GM18502 (cell line): Measurements from ENCODE around the gene MTA2.
A peak's percentile ranks its signal among the peaks of the same experiment; 100 is the strongest.
"Not testable (repeated sequence)": the region's sequence is repeated elsewhere in the genome, so short reads cannot be mapped to it uniquely, and the experiment has no call there.

Source experiments
- ATAC-seq: cut with Tn5 transposase; IDR thresholded peaks from one replicate; pipeline ENCODE4 v1.9.1; 2021; ENCODE audit warnings: mild to moderate bottlenecking; ENCODE audit not compliant: unreplicated experiment, poor library complexity

MTA2 gene

DNA sequence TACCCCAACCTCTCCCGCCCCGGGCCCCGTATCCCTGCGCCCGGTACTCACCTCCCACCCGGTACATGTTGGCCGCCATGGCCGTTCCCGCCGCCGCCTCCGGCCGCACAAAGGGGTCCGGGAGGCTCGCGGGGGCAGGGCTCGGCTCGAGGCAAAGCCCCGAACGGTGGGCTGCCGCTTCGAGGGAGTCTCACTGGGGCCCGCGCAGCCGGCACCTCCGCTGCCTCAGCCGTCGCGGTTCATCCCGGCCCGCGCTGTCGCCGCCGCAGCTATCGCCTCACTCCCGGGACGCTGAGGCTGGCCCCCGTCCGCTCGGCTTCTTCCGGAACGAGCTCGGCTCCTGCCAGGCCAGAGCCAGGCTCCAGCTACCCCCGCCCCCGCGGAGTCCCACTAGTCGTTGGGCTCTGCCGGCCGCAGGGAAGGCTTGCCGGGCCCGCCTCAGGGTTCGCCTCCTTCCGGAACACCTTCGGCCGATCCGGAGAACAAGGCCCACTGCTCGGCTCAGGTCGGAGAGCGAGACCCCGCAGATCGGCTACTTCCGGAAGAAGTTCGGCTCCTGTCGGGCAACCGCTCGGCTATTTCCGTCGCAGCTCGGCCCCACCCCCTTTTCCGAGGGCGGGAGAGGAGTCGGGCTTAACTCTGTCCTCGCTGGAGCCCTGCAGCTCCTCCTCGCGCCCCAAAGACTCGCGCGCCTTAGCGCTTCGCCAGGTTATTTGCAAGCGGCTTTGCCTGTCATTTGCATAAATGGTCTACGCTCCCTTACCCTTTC lies at the start of gene MTA2:
TSS of gene MTA2 (minus strand) at position 494 of the 769 bp plus-strand sequence. CDS start at position 79, 415 bp downstream.
- ATAC-seq, result peak; percentile 77

DNA sequence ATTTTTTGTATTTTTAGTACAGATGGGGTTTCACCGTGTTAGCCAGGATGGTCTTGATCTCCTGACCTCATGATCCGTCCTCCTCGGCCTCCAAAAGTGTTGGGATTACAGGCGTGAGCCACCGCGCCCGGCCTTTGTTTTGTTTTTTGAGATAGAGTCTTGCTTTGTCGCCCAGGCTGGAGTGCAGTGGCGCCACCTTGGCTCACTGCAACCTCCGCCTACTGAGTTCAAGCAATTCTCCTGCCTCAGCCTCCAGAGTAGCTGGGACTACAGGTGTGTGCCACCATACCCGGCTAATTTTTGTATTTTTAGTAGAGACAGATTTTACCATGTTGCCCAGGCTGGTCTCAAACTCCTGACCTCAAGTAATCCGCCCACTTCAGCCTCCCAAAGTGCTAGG lies 48.6 kb upstream of the MTA2 start:
- not testable (repeated sequence) for ATAC-seq

DNA sequence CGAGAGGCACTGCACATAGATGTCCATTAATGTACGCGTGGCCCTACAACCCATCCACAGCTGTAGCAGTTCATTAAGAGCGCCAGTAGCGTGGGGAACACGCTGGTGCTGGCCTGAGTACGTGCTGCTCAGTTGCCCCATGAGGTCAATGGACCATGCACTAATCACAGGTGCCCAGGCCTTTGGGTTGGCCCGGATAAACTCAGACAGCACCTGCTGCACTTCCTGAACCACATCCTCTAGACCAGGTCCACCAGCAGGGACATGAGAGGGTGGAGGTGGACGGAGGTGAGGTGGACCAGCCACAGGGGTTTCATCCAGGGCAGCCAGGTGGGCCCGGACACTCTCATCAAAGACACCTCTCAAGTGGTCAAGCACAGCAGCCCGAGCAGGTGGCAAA lies 47.8 kb upstream of the MTA2 start:
- no peak for ATAC-seq

DNA sequence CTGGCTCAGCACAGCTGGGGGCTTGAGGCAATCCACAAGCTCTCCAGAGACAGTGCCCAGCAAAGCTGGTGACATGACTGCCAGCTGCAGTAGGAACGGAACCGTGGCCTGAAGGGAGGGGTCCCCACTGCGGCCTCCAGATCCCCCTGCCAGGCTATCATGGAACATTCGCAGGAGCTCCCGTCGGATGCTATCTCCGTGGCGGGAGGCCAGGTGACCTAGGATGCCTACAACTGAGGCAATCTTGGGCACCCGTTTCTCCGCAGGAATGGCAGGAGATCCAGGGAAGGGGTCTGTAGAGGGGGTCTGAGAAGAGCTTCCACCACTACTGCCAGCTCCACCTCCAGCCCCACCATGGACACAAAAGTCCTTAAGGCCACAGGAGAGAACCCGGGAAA lies 47.3 kb upstream of the MTA2 start:
- ATAC-seq, result no peak

DNA sequence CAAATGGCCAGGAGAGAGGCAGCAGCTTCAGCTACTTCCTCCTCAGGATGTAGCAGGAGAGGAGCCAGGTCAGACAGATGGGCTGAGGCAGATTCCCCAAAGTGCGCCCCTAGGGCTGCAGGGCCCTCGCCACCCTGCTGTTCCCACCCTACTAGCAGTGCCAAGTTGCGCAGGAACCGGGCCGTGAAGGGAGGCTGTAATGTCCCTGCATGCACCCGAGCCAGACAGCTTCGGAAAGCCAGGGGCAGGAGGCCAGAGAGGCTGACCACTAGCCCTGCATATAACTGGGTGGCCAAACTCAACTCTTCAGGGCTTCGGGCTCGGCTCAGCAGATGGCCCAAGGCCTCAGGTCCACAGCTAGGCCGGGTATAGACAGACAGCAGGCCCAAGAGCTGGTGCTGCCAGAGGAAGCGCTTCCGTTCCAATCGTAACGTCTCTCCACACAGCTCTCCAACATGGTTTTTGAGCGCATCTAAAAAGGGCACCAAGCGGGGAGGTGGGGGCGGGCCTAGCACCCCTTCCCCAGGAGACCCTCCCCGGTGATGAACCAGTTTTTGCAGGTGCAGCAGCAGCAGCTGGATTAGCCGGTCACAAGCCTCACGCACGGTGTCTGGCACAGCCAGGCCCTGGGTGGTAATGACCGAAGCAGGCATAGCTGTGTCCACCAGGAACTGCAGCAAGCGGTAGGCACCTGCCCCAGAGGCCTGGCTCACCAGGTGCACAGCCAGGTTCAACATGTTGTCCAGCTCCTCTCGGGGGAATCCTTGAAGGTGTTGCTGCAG lies 46.7 kb upstream of the MTA2 start:
- ATAC-seq, result no peak

DNA sequence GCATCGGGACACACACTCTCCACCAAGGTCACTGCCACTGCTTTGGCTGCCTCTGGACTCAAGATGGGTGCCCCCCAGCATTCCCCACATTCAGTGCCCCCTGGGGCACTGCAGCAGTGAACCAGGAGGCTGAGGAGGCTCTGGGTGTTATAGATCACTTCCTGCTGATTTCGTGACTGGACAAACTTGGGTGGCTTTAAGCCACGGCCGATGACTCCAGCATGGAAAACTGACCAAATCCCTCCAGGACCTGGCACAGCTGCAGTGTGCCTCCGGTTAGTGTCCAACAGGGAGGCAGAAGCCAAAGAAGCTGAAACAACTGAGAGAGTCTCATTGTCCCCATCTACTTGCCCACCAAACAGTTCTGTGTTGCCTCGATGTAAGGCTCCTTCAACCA lies 45.9 kb upstream of the MTA2 start:
- ATAC-seq, result no peak

DNA sequence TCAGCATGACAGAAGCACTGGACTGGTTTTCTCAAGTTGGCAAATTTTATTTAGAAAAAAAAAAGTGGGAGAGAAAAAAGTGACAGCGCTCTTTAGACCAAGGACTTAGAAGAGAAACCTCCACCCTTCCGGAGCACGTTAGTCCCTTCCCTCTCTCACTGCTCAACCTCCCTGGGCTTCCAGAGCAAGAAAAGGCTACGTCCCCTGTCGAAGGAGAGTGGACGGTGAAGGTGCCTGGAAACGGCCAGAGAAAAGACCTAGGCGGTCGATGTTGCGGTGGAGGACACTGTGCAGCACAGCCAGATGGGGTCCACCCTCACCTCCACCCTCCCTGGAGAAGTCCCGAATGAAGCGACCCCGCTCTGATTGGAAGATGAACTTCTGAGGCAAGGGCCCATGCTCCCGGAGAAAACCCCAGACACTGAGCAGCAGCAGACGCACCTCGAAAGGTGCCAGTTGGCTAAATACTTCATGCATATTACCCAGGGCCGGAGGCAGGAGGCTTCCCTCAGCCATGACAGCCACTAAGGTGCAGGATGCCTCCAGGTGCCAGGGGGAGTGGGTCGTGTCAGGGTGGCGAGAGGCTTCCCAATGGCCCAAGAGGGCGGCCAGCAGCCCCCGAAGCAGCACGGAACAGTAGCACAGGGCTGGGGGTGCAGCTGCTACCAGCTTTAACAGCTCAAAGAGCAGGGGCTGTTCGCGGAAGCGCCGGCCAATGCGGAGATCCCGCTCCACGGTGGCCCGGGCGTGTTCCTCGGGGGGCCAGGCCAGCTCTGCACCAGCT lies 45.4 kb upstream of the MTA2 start:
- ATAC-seq, result peak; percentile 1

DNA sequence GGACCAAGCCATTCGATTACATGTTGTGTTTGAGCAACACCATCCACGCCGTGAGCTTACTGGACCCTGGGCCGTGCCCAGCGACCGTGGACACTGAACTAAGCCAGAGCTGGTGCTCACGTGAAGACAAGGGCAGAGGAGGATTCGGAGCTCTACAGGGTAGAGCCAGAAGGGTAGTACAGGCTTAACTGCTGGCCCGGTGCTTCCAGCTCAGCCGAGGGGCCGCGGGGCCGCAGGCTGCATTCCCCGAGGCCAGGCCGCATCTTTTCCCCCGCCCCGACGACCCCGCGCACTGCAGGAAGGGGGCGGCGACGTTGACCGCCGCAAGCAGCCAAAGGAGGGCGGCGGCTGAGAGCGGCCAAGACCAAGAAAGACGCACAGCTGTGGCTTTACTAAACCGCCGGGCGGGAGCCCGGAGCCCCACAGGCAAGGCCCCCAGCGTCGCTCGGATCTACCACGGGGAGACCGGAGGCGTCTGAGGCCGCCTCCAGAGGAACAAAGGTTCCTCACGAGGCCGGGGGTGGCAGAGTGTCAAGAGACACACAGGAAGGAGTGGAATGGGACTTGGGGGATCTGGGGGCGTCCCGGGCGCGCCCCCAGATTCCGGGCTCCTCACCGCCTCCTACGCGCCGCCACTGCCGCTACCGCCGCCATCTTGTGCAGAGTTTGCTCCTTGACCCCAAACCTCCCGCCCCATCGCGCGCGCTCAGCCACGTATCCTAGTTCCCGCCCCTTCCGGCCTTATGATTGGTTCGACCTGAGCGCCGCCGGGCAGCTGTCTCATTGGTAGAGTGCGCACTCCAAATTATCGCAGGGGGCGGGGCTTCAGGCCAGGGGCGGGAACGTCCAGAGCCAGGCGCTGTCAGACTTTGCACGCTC lies 44.5 kb upstream of the MTA2 start, which contains the start of gene GANAB:
TSS of gene GANAB (minus strand) at position 668 of the 879 bp plus-strand sequence. CDS start at position 654, 14 bp downstream.
- peak; percentile 90 for ATAC-seq

DNA sequence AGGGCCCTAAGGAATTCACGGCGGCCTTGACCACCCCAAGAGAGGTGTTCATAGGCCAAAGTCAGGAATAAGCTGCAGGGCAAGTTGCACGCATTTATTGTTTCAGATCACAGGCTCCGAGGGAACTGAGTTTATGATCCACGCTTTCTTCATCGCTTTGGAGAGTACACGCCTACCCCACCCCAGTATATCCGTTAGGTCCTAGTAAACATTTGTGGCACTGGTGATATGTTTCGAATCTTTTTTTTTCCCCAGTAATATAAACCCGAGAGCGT lies 43.9 kb upstream of the MTA2 start:
- ATAC-seq, result no peak

DNA sequence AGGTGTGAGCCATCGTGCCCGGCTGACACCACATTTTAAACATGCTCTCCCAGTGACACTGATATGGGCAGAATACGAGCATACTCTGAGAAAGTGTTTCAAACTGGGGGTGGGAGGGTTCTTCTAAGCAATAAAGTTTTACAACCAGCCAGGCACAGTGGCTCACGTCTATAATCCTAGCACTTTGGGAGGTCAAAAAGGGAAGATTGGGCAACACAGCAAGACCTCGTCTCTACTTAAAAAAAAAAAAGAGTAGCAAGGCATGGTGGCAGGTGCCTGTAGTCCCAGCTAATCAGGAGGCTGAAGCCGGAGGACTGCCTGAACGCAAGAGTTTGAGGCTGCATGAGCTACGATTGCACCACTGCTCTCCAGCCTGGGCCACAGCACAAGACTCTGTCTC lies 42.6 kb upstream of the MTA2 start:
- ATAC-seq, result no peak

DNA sequence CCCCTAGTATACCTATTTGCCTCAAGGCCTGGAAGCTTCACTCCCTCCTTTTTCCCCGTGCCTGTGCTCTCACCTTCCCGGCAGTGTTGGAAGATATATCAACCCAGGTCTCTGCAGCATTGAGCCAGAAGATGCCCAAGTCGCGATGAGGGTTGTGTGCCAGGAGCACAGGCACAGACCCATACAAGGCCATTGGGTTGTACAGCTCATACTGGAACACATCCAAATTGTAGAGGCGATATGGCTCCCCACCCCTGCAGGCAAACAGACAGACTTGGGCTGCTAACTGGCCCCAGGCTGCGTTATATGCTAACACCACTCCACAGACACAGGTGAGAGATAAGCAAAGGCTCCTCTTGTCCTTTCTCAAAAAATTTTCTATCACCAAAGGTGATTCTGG lies 30.8 kb upstream of the MTA2 start:
- ATAC-seq, result no peak

DNA sequence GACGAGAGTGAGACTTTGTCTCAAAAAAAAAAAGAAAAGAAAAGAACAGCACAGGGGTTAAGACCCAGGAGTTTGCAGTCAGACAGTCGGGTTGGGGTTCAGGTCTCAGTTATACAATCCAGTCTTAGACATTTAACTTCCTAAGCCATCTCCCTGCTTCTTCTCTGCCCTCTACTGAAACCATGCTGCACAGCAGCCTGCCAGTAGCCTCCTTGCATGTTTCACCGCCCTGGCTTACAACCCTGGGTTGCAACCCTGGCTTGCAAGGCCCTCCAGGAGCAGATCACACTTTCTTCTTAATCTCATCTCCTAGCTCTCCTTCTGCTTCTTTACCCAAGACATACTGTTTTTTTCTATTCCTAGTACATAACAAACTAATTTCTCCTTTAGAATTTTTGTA lies 26.0 kb upstream of the MTA2 start:
- ATAC-seq, result no peak

DNA sequence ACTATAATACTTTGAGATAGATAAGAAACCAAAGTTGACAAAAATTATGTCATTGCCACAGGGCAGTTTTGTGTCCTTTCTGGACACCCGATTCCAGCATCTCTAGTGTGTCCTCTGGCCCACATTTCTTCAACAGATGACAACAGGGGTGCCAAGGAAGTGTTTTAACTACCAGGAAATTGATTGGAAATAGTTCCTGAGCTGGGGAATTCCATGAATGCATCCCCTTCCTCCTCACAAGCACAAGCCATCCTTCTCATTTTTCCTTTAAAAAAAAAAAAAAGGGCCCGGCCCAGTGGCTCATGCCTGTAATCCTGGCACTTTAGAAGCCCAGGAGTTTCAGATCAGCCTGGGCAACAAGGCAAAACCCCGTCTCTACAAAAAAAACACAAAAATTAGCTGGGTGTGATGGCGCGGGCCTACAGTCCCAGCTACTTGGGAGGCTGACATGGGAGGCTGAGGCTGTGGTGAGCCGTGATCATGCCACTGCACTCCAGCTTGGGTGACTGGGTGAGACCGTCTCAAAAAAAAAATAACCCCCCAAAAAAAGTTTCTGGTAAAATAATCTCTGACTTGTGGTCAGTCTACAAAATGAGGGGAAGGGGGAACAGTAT lies 20.9 kb upstream of the MTA2 start:
- ATAC-seq, result no peak

DNA sequence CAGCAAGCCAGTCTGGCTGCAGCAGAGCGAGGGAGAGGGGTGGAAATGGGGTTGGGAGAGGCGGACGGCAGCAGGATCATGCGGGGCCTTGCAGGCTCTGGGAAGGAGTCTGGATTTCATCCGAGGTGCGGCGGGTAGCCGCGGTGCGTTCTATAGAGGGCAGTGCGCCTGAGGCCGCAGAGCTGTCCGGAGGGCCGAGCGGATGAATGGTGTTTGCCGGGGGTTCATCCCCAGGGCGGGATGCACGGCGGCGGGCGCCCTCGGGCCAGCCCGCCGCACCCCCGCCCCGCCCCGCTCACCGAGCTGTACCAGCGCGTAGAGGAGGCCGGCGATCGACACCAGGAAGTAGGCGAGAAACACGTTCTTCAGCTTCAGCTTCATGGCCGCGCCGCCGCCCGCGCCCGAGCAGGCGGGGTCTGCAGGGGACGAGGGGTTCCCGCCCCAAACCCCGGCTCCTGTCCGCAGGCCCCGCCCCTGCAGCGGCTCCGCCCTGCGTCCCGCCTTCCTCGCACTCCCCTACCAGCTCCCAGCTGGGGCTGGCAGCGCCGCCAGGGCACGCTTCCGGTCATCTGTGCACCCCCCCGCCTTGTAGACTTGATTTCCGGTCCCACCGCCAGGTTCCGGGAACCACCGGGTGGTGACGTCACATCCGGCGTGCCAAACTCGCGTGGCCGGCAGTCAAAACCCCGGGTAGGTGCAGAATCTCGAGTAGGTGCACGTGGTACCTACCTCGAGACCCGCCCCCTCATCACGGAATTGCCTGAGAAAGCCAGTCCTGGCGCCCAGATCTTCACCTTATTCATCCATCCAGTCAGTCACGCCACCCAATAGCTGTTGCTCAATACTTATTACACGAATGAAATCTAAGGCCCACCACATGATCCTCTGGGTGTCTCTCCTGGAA lies 20.2 kb upstream of the MTA2 start, which contains the start of gene B3GAT3:
TSS of gene B3GAT3 (minus strand) at position 420 of the 904 bp plus-strand sequence. CDS start at position 381, 39 bp downstream.
- ATAC-seq, result peak; percentile 94

DNA sequence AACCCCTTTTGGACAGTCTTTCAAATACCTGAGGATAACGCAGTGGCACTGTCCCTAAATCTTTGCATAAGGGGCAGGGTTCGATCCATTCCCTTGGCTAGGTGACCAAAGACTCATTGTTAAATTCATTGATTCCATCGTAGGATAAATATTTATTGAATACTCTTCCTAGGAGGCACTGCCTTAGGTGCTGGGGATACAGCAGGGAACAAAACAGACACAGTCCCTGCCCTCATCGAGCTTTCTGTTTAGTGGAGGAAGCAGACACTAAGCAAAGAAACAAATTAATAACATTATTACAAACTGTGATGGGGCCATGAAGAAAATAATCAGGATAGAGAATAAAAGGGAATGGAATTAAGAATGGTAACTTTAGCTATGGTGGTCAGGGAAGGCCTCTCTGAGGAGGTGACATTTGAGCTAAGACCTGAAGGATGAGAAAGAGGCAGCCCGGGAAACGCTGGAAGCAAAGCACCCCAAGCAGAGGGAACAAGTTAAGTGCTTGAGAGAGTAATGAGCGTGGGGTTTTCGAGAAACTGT lies 19.4 kb upstream of the MTA2 start:
- ATAC-seq, result no peak

DNA sequence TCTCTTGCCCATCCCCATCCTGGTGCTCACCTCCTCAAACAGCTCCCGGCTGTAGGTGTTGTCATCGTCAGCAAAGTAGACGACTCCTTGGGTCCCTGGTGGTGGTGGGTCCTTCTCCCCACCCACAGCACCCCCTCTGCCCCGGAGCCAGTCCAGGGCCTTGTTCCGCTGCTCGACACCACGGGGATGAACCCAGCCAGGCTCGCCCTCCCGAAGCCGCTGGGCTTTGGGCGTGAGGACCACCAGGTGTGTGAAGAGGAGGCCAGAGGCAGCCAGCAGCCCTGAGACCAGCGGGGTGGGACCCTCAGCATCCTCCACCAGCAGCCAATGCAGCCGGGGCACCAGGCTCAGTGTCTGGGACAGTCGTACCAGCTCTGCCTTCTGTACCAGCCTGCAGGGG lies 15.3 kb upstream of the MTA2 start:
- ATAC-seq, result not testable (repeated sequence)

DNA sequence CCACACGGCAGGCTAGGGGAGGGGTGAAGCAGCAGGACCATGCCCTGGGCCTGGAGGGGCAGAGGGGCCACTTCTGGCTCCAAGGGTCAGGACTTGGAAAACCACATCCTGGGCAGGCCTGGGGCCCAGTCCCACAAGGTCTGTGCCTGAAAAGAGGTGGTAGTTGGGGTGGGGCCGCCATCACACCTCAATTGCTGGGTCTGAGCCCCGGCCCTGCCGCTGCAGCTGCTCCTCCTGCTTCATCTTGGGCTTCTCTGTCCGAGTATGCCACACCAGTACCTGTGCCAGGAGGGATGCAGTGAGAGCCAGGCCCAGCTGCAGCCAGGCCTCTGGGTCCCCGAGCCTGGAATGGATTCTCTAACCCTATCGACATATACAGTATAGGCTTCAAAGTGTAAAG lies 13.9 kb upstream of the MTA2 start:
- ATAC-seq, result no peak

DNA sequence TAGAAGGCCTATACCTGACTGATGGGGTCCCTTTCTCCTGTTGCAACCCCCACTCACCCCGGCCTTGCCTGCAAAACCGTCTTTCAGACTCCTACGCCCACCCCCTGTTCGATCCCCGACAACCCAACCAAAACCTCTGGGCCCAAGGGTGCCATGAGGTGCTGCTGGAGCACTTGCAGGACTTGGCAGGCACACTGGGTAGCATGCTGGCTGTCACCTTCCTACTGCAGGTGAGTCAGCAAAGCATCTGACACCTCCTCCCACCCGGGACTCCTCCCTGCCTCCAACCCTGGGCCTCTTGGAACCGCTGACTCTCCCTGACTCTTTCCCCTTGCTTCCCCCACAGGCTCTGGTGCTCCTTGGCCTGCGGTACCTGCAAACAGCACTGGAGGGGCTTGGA lies 12.6 kb upstream of the MTA2 start:
- no peak for ATAC-seq
